Measurements from ENCODE around the gene RPN1.

RPN1 gene

DNA sequence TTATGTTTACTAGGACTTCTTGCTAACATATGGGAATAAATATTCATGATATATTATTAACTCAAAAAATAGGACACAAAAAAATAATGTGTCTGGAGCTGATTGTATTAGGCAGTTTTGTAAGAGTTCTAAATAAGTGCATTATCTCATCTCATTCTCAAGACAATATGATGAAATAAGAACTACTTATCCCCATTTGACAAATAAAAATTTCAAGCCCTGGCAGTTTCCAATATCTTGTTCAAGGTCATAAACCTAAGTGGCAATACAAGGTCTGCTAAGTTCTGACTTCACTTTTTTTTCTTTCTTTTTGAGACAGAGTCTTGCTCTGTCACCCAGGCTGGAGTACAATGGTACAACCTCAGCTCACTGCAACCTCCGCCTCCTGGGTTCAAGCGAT lies 18.3 kb downstream of the RPN1 start:
- H3K4me3 ChIP-seq (ENCODE audit: low read depth in 1 of 2, low read length in 2 of 2) = no peak overlapping the region
- peaks cover 80% of the 10 kb centered on the region for H3K36me3 ChIP-seq (ENCODE audit: insufficient read depth, low read length)
- H3K27ac ChIP-seq (ENCODE audit: low read length) = no peak overlapping the region
- no peaks in the 10 kb centered on the region for H3K9me3 ChIP-seq (ENCODE audit: insufficient read depth, low read length, severe bottlenecking)
- DNase-seq (no peak), ATAC-seq (ENCODE audit: insufficient read depth, low read depth) (no peak)
- peaks cover 11% of the 10 kb centered on the region for H4K20me1 ChIP-seq (ENCODE audit: insufficient read depth, low read length)
- no peaks in the 10 kb centered on the region for H3K27me3 ChIP-seq (ENCODE audit: insufficient read depth, low read length, poor library complexity)
- peaks cover 77% of the 10 kb centered on the region for H3K79me2 ChIP-seq (ENCODE audit: insufficient read depth, low read length)
- no peak overlapping the region for H2AFZ ChIP-seq (ENCODE audit: low read depth, low read length)
- H3K4me2 ChIP-seq (ENCODE audit: insufficient read depth, low read length) = no peak overlapping the region
- no peak overlapping the region for H3K9ac ChIP-seq (ENCODE audit: low read depth, low read length)
- no peaks in the 10 kb centered on the region for H3K4me1 ChIP-seq (ENCODE audit: insufficient read depth, low read length)
- TF ChIP-seq, protein P1, sequence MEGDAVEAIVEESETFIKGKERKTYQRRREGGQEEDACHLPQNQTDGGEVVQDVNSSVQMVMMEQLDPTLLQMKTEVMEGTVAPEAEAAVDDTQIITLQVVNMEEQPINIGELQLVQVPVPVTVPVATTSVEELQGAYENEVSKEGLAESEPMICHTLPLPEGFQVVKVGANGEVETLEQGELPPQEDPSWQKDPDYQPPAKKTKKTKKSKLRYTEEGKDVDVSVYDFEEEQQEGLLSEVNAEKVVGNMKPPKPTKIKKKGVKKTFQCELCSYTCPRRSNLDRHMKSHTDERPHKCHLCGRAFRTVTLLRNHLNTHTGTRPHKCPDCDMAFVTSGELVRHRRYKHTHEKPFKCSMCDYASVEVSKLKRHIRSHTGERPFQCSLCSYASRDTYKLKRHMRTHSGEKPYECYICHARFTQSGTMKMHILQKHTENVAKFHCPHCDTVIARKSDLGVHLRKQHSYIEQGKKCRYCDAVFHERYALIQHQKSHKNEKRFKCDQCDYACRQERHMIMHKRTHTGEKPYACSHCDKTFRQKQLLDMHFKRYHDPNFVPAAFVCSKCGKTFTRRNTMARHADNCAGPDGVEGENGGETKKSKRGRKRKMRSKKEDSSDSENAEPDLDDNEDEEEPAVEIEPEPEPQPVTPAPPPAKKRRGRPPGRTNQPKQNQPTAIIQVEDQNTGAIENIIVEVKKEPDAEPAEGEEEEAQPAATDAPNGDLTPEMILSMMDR (IDR thresholded peaks at IDR 0.05; ENCODE audit: borderline replicate concordance, extremely low read depth, low read length, poor library complexity, severe bottlenecking) = no peak
- TF ChIP-seq EZH2 (IDR thresholded peaks at IDR 0.05; ENCODE audit: borderline replicate concordance, low read depth, low read length, severe bottlenecking) = no peak

DNA sequence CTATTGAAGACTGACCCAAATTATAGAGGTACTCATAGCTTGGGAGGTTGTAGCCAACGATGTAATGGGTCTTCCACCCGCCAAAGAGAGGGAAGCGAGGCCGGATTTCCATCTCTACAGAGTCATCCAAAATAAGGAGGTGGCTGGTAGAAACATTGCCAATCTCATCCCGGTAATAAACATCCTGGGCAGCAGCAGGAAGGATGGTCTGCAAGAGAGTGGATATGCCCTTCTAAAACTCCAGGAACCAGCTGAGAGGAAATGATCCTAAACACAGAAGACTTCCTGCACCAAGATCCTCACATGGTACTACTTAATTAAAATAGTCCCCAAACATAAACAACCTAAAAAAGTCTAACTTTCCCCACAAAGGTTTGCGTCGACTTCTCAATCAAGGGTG lies 20.7 kb downstream of the RPN1 start:
- Histone ChIP-seq H3K27me3 (ENCODE audit: insufficient read depth, low read length, poor library complexity) (no peaks in the 10 kb centered on the region), H3K4me2 (ENCODE audit: insufficient read depth, low read length) (no peak overlapping the region), H3K79me2 (ENCODE audit: insufficient read depth, low read length) (peaks cover 78% of the 10 kb centered on the region), H2AFZ (ENCODE audit: low read depth, low read length) (no peak overlapping the region), H3K36me3 (ENCODE audit: insufficient read depth, low read length) (peaks cover 84% of the 10 kb centered on the region), H3K9ac (ENCODE audit: low read depth, low read length) (no peak overlapping the region), H3K4me3 (ENCODE audit: low read depth in 1 of 2, low read length in 2 of 2) (no peak overlapping the region), H3K9me3 (ENCODE audit: insufficient read depth, low read length, severe bottlenecking) (no peaks in the 10 kb centered on the region), H3K27ac (ENCODE audit: low read length) (no peak overlapping the region), H4K20me1 (ENCODE audit: insufficient read depth, low read length) (peaks cover 25% of the 10 kb centered on the region), H3K4me1 (ENCODE audit: insufficient read depth, low read length) (no peaks in the 10 kb centered on the region)
- no peak for ATAC-seq (ENCODE audit: insufficient read depth, low read depth)
- DNase-seq = no peak
- TF ChIP-seq, protein P1 (IDR thresholded peaks at IDR 0.05; ENCODE audit: borderline replicate concordance, extremely low read depth, low read length, poor library complexity, severe bottlenecking) = no peak
- no peak for TF ChIP-seq EZH2 (IDR thresholded peaks at IDR 0.05; ENCODE audit: borderline replicate concordance, low read depth, low read length, severe bottlenecking)

DNA sequence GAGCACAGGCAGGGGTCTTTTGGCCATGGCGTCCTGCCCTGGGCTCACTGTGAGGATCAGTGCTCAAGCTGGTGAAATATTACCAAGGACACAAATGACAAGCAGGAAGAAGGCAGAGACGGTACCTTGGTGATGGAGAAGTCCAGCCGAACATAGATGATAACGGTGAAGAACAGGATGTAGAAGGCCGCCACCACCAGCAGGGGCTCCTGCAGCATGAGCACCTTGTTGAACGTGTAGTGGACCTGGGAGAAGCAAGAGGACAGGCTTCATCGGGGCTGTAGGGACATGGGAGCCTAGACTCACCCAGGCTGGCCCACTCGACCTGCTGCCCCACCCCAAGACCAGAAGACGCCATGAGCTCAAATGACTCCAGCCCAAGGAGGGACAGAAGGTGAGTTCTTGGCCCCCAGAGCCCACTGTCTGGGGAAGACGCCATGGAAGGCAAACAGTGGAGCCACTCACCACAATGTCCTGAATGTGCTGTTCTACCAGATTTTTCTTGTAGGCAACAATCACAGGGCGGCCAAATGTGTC lies 25.1 kb downstream of the RPN1 start:
- Histone ChIP-seq H3K4me2 (ENCODE audit: insufficient read depth, low read length) (no peak overlapping the region), H3K4me1 (ENCODE audit: insufficient read depth, low read length) (peaks cover 5% of the 10 kb centered on the region), H3K9me3 (ENCODE audit: insufficient read depth, low read length, severe bottlenecking) (no peaks in the 10 kb centered on the region), H3K4me3 (ENCODE audit: low read depth in 1 of 2, low read length in 2 of 2) (no peak overlapping the region), H4K20me1 (ENCODE audit: insufficient read depth, low read length) (peaks cover 29% of the 10 kb centered on the region; the same call in 1 of the 2 replicates), H3K79me2 (ENCODE audit: insufficient read depth, low read length) (peaks cover 68% of the 10 kb centered on the region), H3K36me3 (ENCODE audit: insufficient read depth, low read length) (peaks cover 97% of the 10 kb centered on the region), H3K27ac (ENCODE audit: low read length) (no peak overlapping the region), H3K9ac (ENCODE audit: low read depth, low read length) (no peak overlapping the region), H2AFZ (ENCODE audit: low read depth, low read length) (no peak overlapping the region), H3K27me3 (ENCODE audit: insufficient read depth, low read length, poor library complexity) (no peaks in the 10 kb centered on the region)
- no peak for TF ChIP-seq EZH2 (IDR thresholded peaks at IDR 0.05; ENCODE audit: borderline replicate concordance, low read depth, low read length, severe bottlenecking)
- TF ChIP-seq, protein P1 (IDR thresholded peaks at IDR 0.05; ENCODE audit: borderline replicate concordance, extremely low read depth, low read length, poor library complexity, severe bottlenecking) = no peak
- DNase-seq (no peak), ATAC-seq (ENCODE audit: insufficient read depth, low read depth) (no peak)

Data from DND-41 (cell line).